Liver (tissue), 3 donors: ENCODE measurements around the gene POPDC3.

Experiments used
- TAF1 ChIP-seq: conservative IDR thresholded peaks from 2 replicates; pipeline ENCODE4 v1.6.1; 2016; ENCODE audit warnings: antibody characterized with exemption, mild to moderate bottlenecking
- TF ChIP-seq, protein P1 (sequence below): fragments of 150-350 bp; IDR thresholded peaks from 2 replicates; pipeline ENCODE4 v1.5.1; 2017; ENCODE audit warnings: improper control_type of control experiment, low read depth, low read length; ENCODE audit not compliant: missing input control
- donor health status: healthy.
- donor health status: healthy.

DNA sequence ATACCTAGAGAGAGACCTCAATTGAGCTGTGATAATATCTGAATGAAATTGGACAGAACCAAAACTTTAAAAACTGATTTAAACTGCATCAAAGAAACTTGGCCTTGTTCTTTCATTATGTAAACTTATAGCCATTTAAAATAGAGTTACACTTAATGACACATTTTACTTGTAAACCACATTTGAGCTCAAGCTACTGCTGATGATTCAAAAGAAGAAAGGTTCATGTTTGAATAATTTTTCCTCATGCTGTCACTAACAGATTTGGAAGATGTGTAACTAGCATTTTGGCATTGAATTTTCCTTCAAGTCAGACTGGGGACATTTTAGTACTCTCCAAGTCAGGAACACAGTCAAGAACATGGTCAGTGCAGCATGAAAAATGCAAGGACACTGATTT is 26.9 kb downstream of the POPDC3 start:
- TF ChIP-seq, protein P1, sequence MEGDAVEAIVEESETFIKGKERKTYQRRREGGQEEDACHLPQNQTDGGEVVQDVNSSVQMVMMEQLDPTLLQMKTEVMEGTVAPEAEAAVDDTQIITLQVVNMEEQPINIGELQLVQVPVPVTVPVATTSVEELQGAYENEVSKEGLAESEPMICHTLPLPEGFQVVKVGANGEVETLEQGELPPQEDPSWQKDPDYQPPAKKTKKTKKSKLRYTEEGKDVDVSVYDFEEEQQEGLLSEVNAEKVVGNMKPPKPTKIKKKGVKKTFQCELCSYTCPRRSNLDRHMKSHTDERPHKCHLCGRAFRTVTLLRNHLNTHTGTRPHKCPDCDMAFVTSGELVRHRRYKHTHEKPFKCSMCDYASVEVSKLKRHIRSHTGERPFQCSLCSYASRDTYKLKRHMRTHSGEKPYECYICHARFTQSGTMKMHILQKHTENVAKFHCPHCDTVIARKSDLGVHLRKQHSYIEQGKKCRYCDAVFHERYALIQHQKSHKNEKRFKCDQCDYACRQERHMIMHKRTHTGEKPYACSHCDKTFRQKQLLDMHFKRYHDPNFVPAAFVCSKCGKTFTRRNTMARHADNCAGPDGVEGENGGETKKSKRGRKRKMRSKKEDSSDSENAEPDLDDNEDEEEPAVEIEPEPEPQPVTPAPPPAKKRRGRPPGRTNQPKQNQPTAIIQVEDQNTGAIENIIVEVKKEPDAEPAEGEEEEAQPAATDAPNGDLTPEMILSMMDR: no peak
- no peak for TF ChIP-seq TAF1
